Right kidney (tissue), 1 donor: ENCODE results near the gene TERT.
"Not testable (repeated sequence)": the region's sequence is repeated elsewhere in the genome, so short reads cannot be mapped to it uniquely, and the experiment has no call there.

Source experiments
- DNase-seq: peaks from one replicate; pipeline ENCODE4 v3.0.0-alpha.2; 2016

TERT gene

GRCh38 chr5:1240496-1241260 lies 54.2 kb downstream of the TERT start:
- DNase-seq: no peak

GRCh38 chr5:1239505-1240251 lies 55.2 kb downstream of the TERT start:
- DNase-seq: no peak

DNA sequence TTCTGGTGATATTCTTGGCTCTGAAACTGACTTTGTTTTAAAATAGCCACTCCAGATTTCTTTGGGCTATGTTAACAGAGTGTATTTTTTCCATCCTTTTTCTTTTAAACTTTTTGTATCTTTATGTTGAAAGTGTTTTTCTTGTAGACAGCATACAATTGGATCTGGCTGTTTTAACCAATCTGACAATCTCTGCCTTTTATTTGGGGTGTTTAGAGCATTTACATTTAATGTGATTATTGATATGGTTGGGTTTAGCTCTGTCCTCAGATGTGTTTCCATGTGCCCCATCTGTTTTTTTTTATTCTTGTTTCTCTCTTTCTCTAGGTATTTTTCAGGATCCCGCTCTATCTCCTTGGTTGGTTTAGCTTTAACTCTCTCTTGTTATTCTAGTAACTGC lies 59.0 kb downstream of the TERT start:
- no peak for DNase-seq

GRCh38 chr5:1235379-1235778 lies 59.5 kb downstream of the TERT start:
- DNase-seq: no peak

GRCh38 chr5:1232780-1233179 lies 62.1 kb downstream of the TERT start:
- DNase-seq: no peak

GRCh38 chr5:1231354-1231905 lies 63.4 kb downstream of the TERT start:
- no peak for DNase-seq

- DNase-seq: no peak
Measured at GRCh38 chr5:1230551-1230950, 64.3 kb downstream of the TERT start.

DNA sequence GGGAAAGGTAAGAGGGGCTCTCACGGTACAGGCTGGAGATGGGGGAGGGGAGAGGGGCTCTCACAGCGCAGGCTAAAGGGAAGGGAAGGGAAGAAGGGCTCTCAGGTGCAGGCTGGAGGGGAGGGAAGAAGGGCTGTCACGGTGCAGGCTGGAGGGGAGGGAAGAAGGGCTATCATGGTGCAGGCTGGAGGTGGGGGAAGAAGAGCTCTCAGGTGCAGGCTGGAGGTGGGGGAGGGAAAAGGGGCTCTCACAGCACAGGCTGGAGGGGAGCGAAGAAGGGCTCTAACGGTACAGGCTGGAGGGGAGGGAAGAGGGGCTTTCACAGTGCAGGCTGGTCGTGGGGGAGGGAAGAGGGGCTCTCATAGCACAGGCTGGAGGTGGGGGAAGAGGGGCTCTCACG lies 65.0 kb downstream of the TERT start:
- DNase-seq: no peak

DNA sequence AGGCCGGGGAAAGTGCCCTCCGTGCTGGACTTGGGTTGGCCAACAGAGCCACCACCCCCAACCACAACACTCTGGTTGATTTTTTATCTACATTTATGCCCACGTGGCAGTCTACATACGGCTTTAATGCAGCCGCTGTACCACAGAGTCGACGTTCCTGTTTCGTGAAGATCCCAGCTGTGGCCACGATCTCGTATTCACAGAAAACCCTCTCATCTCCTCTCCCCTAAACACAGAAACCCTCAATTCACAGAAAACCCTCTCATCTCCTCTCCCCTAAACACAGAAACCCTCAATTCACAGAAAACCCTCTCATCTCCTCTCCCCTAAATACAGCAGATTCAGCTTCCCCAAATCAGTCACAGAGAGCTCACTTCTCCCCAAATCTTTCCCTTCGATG lies 65.8 kb downstream of the TERT start:
- not testable (repeated sequence) for DNase-seq

DNA sequence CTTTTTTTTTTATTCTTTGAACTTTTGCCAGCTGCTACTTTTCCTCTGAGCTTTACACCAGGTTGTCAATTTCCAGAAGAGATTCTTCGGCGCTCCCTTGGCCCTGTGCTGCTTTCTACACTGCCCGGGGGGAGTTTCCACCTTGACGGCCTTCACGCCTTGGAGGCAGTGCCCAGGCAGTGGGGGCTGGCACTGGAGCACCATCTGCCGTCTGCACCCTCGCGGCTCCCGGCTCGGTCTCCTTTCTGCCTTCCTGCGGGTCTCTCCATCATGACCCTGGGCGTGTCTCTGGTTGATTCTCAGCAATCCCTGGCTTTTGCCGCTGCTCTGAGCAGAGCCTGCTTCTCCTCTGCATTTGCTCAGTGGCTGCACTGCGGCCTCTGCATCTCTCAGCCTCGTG lies 66.7 kb downstream of the TERT start:
- no peak for DNase-seq

GRCh38 chr5:1227667-1228066 lies 67.2 kb downstream of the TERT start:
- no peak for DNase-seq

GRCh38 chr5:1226839-1227581 lies 67.9 kb downstream of the TERT start:
- no peak for DNase-seq

DNA sequence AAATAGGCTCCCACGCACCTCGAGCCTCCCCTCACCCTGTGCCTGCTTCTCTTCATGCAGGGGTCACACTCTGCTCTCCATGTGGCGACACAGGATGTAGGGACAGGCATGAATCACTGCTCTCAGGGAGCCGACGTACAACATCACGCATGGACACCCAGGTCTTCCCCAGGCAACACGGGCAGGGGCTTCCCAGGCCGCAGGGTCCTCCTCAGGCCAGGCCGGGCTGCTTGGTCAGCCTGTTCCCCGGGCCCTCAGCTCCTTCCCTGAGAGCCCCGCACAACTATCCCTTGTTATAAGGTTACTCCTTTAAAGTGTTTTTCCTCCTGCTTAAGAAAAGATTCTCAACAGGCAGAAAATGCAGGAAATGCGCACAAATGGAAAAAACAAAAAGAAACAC lies 68.6 kb downstream of the TERT start:
- DNase-seq: no peak

DNA sequence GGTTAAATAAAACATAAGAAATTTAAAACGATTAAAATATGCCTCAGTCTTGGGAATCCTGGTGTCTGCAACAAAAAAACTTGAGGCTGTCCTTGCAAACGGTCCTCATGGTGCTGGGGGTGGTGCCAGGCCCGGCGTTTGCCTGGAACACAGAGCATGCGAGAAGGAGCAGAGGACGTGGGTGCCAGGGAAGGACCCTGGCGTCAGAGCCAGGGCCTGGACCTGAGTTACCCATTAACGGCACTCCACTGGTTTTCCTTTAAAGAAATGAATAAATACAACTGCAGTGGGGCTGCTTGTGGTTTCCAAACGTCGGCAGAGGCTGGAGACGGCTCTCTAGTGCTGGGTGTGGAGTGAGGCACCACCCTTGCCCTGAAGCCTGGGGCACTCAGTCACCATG lies 69.8 kb downstream of the TERT start, which contains the start of gene SLC6A18:
SLC6A18 (plus strand) TSS at position 301 of the 400 bp plus-strand sequence; CDS start at position 398, 97 bp downstream.
- DNase-seq: no peak

GRCh38 chr5:1224631-1225030 lies 70.2 kb downstream of the TERT start:
- no peak for DNase-seq

DNA sequence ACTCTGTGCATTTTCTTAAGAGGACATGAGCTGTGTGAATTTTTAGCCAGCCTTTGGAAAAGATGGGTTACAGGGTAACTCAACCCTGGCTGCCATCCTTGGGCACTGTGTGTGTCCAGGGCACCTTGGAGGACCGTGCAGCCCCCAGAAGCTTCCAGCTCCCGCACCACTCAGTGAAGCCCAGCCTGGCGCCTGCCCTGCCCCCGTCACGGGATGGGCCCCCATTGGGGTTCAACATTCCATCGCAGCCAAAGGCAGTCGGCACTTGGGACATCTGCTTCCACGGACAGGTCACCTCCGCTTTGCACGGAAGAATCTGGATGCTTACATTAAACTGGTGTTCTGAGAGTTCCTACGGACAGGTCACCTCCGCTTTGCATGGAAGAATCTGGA lies 71.6 kb downstream of the TERT start:
- no peak for DNase-seq

DNA sequence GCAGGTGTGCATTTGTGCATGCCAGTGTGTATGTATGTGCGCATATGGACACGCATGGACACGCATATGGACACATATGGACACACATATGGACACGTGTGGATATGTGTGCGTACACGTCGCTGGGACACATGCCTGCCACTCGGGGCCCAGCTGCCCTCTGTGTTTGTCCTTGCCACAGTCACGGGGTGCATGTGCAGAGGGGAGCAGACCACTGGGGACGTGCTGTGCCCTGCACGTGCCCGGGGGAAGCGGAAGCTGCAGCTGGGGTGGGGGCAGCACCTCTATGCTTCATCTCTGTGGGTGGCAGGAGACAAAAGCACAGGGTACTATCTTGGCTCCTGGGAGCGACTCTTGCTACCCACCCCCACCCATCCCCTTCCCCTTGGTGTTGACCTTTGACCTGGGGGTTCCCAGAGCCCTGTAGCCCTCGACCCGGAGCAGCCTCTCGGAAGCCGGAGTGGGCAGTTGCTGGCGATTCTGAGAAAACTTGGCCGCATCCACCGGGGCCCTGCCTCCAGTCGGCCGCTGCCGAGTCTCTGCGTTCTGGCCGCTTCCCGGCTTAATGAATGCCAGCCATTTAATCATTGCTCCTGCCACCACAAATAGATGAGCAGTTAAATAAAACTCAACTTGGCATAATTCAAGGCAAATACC lies 72.1 kb downstream of the TERT start:
- DNase-seq: no peak

GRCh38 chr5:1222147-1222546 lies 72.7 kb downstream of the TERT start:
- DNase-seq: no peak

DNA sequence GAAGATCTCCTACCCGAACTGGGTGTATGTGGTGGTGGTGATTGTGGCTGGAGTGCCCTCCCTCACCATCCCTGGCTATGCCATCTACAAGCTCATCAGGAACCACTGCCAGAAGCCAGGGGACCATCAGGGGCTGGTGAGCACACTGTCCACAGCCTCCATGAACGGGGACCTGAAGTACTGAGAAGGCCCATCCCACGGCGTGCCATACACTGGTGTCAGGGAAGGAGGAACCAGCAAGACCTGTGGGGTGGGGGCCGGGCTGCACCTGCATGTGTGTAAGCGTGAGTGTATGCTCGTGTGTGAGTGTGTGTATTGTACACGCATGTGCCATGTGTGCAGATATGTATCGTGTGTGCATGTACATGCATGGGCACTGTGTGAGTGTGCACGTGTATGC lies 73.1 kb downstream of the TERT start:
- no peak for DNase-seq

- no peak for DNase-seq
Measured at GRCh38 chr5:1220831-1221230, 74.0 kb downstream of the TERT start.

DNA sequence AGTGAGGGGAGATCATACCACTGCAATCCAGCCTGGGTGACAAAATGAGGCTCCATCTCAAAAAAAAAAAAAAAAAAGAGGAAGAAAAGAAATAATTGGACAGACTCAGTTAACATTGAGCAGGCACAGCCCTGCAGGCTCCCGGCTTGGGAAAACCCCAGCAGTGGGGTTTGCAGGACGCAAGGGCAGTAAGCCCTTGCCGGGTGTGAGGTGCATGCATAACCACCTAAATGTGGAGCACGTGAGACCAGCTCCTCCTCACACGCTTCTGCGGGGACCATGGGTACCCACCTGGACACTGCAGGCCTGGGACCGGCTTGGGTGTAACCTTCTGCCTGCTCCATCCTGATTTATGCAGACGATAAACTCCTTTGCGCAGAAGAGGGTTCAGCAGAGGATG lies 74.5 kb downstream of the TERT start:
- DNase-seq: no peak

GRCh38 chr5:1219768-1220100 lies 75.1 kb downstream of the TERT start:
- no peak for DNase-seq
